ENCODE measurements around the gene CENPN. TPM values are rescaled to one million over a fixed set of nuclear protein-coding genes. Genes with fewer than 3 reads are reported as not detected.

Gene CENPN
- total and polyA plus RNA-seq, 10 of the 15 experiments (the other 5 are each of a cell fraction or from before 2014, with no cell fraction given): 39.8 to 143 (median 66.8) TPM

DNA sequence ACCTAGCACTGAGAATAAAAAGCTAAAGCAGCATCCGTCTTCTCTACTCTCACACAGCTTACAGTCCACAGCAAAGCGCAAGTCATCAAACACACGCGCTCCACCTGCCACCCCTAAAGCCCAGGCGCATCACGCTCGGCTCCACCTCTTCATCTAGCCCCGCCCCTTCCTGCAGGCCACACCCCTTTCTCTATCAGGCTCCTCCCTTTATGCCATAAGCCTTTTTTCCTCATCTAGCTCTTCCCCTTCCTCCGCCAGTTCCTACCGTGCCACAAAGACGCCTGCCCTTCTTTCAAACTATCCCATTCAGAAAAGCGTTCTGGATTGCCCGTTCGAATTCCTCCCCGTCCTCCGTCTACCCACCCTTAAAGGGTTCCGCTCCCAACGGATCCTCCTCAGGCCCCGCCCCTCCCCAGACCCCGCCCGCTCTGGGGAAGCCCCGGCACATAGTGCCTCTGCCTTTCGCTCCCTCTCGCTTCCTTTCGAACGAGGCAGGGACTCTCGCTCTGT lies 69.6 kb downstream of the CENPN start:
- peak overlapping the region; percentile 69 for H3K27ac ChIP-seq (ENCODE audit: control insufficient read depth, insufficient read depth)
- H3K79me2 ChIP-seq (ENCODE audit: control insufficient read depth, insufficient read depth, low read length): no peaks in the 10 kb centered on the region
- H3K4me2 ChIP-seq (ENCODE audit: control insufficient read depth, insufficient read depth): peak overlapping the region; percentile 80
- intact Hi-C loops (cut with micrococcal nuclease; ENCODE audit: unreplicated experiment) (loop anchor here (1.0 to 2.0 kb wide), 3 partner anchors 20 to 69 kb away; partner anchors contain the start of genes CENPN and GCSH), in situ Hi-C loops (cut with MboI) (no loop called here)
- H3K4me3 ChIP-seq: peak overlapping the region; percentile 78
- ChIA-PET POLR2A (interaction anchor here (0.8 to 1.9 kb wide), 9 partner anchors 15 to 238 kb away, joined by 3 to 9 read pairs (median 4); partner anchors contain the start of genes ATMIN, CENPN, CMC2 and GAN), SMC1A (ENCODE audit: uncharacterized antibody, unreplicated experiment) (interaction anchor here (1.2 to 1.6 kb wide), 7 partner anchors 10 to 79 kb away, joined by 3 to 5 read pairs (median 4); partner anchors contain the start of gene ATMIN), RAD21 (ENCODE audit: unreplicated experiment) (interaction anchor here (1.0 to 2.9 kb wide), 4 partner anchors 9 to 72 kb away, joined by 3 to 20 read pairs (median 6); partner anchors contain the start of gene ATMIN), CTCF (interaction anchor here (0.7 to 2.9 kb wide), 9 partner anchors 31 to 647 kb away, joined by 3 to 13 read pairs (median 4); partner anchors contain the start of gene ATMIN)
- peak overlapping the region; percentile 95 for H2AFZ ChIP-seq (ENCODE audit: control insufficient read depth, low read depth, low read length)
- ATAC-seq: peak; percentile 91
- H4K20me1 ChIP-seq (ENCODE audit: control insufficient read depth, insufficient read depth): no peaks in the 10 kb centered on the region
- no peaks in the 10 kb centered on the region for H3K27me3 ChIP-seq (replicated peaks in 1 of 2; ENCODE audit: control insufficient read depth in 2 of 2, insufficient read depth in 2 of 2, low read length in 1 of 2)
- peak overlapping the region; percentile 76 for H3K9ac ChIP-seq (ENCODE audit: control insufficient read depth, insufficient read depth, low read length)
- WGBS (ENCODE audit: insufficient coverage, insufficient replicate concordance, low lambda C conversion rate, missing lambda C conversion rate): 1% methylated on average over 27 of the region's 27 CpGs
- no peak for FAIRE-seq
- H3K4me1 ChIP-seq (ENCODE audit: control insufficient read depth, insufficient read depth, low read length): peaks cover 5% of the 10 kb centered on the region
- no peak for DNase-seq (ENCODE audit: low read depth, low spot score)
- BruUV-seq (replicated peaks): no TSS peak
- no peaks in the 10 kb centered on the region; a peak in 1 of 4 replicates for H3K36me3 ChIP-seq (ENCODE audit: control insufficient read depth in 2 of 2, insufficient read depth in 2 of 2, low read length in 1 of 2)
- no peaks in the 10 kb centered on the region for H3K9me3 ChIP-seq (replicated peaks; ENCODE audit: control insufficient read depth, insufficient read depth, low read length)
- TF ChIP-seq, protein P1, sequence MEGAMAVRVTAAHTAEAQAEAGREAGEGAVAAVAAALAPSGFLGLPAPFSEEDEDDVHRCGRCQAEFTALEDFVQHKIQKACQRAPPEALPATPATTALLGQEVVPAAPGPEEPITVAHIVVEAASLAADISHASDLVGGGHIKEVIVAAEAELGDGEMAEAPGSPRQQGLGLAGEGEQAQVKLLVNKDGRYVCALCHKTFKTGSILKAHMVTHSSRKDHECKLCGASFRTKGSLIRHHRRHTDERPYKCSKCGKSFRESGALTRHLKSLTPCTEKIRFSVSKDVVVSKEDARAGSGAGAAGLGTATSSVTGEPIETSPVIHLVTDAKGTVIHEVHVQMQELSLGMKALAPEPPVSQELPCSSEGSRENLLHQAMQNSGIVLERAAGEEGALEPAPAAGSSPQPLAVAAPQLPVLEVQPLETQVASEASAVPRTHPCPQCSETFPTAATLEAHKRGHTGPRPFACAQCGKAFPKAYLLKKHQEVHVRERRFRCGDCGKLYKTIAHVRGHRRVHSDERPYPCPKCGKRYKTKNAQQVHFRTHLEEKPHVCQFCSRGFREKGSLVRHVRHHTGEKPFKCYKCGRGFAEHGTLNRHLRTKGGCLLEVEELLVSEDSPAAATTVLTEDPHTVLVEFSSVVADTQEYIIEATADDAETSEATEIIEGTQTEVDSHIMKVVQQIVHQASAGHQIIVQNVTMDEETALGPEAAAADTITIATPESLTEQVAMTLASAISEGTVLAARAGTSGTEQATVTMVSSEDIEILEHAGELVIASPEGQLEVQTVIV (IDR thresholded peaks at IDR 0.05; ENCODE audit: borderline replicate concordance, partially characterized antibody): peak; percentile 44
- TF ChIP-seq POLR2AphosphoS5 (IDR thresholded peaks at IDR 0.05; ENCODE audit: low read length): no peak
- TF ChIP-seq, protein P2, sequence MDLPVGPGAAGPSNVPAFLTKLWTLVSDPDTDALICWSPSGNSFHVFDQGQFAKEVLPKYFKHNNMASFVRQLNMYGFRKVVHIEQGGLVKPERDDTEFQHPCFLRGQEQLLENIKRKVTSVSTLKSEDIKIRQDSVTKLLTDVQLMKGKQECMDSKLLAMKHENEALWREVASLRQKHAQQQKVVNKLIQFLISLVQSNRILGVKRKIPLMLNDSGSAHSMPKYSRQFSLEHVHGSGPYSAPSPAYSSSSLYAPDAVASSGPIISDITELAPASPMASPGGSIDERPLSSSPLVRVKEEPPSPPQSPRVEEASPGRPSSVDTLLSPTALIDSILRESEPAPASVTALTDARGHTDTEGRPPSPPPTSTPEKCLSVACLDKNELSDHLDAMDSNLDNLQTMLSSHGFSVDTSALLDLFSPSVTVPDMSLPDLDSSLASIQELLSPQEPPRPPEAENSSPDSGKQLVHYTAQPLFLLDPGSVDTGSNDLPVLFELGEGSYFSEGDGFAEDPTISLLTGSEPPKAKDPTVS (IDR thresholded peaks at IDR 0.05; ENCODE audit: low read depth, low read length): no peak
- TF ChIP-seq CHD1 (IDR thresholded peaks at IDR 0.05; ENCODE audit: low read depth, low read length): 0 out of 2 replicates have a peak, but pooled peaks have one; percentile 54
- no peak for TF ChIP-seq NR2C2 (IDR thresholded peaks at IDR 0.05; ENCODE audit: borderline replicate concordance, control insufficient read depth, insufficient read length, low read depth)
- 0 out of 4 replicates have a peak, but pooled peaks of 1 of the 2 experiments have one; percentile 27 for TF ChIP-seq BHLHE40 (IDR thresholded peaks at IDR 0.05; ENCODE audit: borderline replicate concordance in 1 of 2, low read depth in 2 of 2, low read length in 1 of 2)
- TF ChIP-seq ZBTB11 (CRISPR knock-in tag; IDR thresholded peaks at IDR 0.05): peak; percentile 74
- TF ChIP-seq HDGF (IDR thresholded peaks at IDR 0.05): peak; percentile 96
- TF ChIP-seq MAX (IDR thresholded peaks at IDR 0.05; ENCODE audit: low read depth, low read length): peak; percentile 73
- TF ChIP-seq ELK1 (IDR thresholded peaks at IDR 0.05; ENCODE audit: low read depth, low read length): 0 out of 2 replicates have a peak, but pooled peaks have one; percentile 18
- TF ChIP-seq IKZF2 (IDR thresholded peaks at IDR 0.05): peak; percentile 12 to 37; a peak in 2 of 4 replicates

Measured in GM12878 (cell line).